Measurements from ENCODE around the gene COA1. TPM values are rescaled to one million over a fixed set of nuclear protein-coding genes. Genes with fewer than 3 reads are reported as not detected.
A peak's percentile ranks its signal among the peaks of the same experiment; 100 is the strongest.
"Not testable (repeated sequence)": the region's sequence is repeated elsewhere in the genome, so short reads cannot be mapped to it uniquely, and the experiment has no call there.

The COA1 gene
- total RNA-seq, 1 experiment from 2014 or later = 85.4 TPM

DNA sequence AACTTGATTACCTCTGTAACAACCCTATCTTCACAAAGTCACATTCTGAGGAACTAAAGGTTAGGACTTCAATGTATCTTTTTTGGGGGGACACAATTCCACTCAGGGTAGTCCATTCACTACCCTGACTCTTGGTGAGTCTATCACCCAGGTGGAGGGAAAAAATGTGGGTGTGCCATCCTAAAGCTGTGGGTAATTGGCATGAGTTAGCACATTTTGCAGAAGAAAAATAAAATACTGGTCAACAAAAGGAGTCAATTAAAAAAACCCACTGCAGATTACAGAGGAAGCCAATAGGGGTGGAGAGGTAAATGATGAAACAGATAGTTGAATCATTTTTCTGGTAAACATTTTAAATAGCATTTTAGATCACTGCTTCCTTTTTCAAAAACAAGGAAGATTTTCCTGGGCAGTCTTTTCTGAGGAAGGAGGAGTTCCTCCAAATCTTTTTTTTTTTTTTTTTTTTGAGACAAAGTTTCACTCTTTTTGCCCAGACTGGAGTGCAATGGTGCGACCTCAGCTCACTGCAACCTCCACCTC lies 24.0 kb upstream of the COA1 start:
- Histone ChIP-seq H3K36me3 (no peaks in the 10 kb centered on the region), H3K9me3 (replicated peaks) (no peaks in the 10 kb centered on the region), H3K4me1 (replicated peaks) (peaks cover 12% of the 10 kb centered on the region), H3K27me3 (replicated peaks) (peaks cover 3% of the 10 kb centered on the region; the same call in 1 of the 2 replicates), H3K4me3 (no peak overlapping the region), H3K27ac (no peak overlapping the region)
- DNase-seq (ENCODE audit: low read depth in 1 of 2, low spot score in 2 of 2) = no peak

DNA sequence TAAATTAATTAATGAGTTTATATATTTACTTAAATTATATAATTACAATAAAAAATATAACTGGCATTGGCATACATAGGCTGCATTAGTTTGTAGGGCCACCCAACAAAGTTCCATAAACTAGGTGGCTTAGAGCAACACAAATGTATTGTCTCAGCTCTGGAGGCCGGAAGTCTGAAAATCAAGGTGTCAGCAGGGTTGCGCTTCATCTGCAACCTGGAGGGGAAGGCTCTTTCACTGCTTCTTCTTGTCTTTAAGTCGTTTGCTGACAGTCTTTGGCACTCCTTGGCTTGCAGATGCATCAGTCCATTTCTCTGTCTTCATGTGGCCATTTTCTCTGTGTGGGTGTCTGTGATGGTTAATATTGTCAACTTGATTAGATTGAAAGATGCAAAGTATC lies 23.1 kb upstream of the COA1 start:
- Histone ChIP-seq H3K9me3 (replicated peaks) (no peaks in the 10 kb centered on the region), H3K4me3 (no peak overlapping the region), H3K27ac (no peak overlapping the region), H3K36me3 (no peaks in the 10 kb centered on the region), H3K27me3 (replicated peaks) (peaks cover 3% of the 10 kb centered on the region; the same call in 1 of the 2 replicates), H3K4me1 (replicated peaks) (peaks cover 9% of the 10 kb centered on the region)
- no peak for DNase-seq (ENCODE audit: low read depth in 1 of 2, low spot score in 2 of 2)

DNA sequence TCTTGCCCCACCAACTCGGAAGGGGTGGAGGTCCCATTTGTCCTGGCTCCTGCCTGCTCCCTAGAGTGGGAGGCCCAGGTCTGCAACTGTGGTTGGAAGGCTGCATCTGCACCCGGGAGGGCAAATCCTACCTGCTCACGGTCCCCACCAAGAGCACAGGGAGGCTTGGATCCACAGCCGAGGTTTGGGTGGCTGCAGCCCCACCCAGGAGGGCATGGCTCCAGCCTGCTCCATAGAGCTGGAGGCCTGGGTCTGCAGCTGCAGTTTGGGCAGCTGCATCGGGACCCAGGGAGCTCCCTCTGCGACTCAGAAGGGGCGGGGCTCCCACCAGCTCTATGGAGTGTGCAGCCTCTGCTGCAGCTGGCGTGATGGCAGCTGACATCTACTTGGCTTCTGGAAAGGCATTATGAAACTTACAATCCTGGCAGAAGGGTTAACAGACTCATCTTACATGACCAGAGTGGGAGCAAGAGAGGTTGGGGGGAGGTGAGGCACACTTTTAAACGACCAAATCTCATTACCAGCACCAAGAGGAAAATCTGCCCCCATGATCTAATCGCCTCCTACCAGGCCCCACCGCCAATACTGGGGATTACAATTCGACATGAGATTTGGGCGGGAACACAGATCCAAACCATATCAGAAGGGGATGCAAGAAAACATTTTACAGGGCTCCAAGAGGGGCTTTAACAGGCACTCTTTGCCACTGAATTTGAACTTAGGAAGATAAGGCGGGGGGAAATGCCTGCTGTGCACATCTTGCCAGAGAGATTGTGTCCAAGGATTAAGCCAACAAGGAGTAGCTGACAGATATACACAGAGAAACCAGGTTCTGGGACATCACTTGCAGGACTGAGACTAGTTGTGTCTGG lies 20.9 kb upstream of the COA1 start:
- no peaks in the 10 kb centered on the region for H3K36me3 ChIP-seq
- H3K4me1 ChIP-seq (replicated peaks) = no peaks in the 10 kb centered on the region
- DNase-seq (ENCODE audit: low read depth in 1 of 2, low spot score in 2 of 2) = no peak
- peaks cover 3% of the 10 kb centered on the region; the same call in 1 of the 2 replicates for H3K27me3 ChIP-seq (replicated peaks)
- H3K27ac ChIP-seq = no peak overlapping the region
- H3K4me3 ChIP-seq = no peak overlapping the region
- no peaks in the 10 kb centered on the region for H3K9me3 ChIP-seq (replicated peaks)

DNA sequence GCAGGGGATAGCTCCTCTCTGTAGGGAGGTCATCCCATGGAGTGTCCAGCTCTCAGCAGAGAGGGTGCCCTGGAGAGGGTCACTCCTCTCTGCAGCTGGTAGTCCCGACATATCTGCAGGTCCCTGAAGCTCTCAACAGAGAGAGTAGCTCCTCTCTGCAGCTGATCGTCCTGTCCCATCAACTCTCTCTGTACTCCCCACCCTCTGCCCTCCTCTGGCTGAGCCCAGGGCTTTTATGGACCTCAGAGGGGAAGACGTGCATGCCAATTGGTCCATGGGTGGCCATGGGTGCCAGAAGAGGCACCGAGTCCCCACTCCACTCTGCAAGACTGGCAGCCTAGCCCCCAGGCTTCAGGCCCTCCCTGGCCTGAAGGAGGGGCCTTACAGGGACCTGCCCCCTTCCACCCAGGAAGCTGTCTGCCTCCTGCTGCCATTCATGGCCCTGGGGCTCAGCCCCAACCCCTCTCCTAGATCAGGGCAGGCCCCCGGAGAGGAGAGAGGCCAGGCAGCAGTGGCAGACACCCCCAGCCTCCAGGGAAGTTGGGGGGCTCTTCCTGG lies 20.1 kb upstream of the COA1 start:
- Histone ChIP-seq H3K9me3 (replicated peaks) (no peaks in the 10 kb centered on the region), H3K27me3 (replicated peaks) (peaks cover 3% of the 10 kb centered on the region; the same call in 1 of the 2 replicates), H3K27ac (no peak overlapping the region), H3K4me3 (no peak overlapping the region), H3K4me1 (replicated peaks) (no peaks in the 10 kb centered on the region), H3K36me3 (no peaks in the 10 kb centered on the region)
- no peak for DNase-seq (ENCODE audit: low read depth in 1 of 2, low spot score in 2 of 2)

DNA sequence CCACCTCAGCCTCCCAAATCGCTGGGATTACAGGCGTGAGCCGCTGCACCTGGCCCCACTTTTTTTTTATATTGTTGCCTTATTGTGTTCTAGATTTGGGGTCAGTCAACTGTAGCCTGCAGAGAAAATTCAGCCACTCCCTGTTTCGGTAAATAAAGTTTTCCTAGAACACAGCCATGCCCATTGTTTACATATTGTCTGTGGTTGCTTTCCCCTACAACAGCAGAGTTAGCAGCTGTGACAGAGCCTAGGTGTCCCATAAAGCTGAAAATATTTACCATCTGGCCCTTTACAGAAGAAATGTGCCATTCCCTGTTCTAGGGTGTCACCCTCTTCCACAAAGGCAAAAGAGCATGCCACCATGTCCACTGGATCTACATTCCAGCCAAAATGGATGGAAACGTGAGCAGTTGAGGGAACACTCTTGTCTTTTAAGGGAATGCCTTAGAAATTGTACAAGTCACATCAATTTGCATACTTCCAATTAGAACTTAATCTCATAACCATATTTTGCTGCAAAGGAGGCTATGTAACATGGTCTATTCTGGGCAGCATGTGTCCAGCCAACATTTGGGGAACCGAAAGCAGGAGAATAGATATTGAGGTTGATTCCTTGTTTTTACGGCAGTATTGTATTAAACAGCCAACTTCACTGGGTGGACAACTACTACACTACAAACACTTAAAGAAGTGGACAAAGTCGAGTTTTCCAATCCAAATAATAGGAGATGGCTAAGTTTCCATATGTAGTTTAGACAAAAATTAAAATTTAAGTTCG lies 18.2 kb upstream of the COA1 start:
- no peaks in the 10 kb centered on the region for H3K9me3 ChIP-seq (replicated peaks)
- H3K27me3 ChIP-seq (replicated peaks) = peaks cover 3% of the 10 kb centered on the region; the same call in 1 of the 2 replicates
- H3K36me3 ChIP-seq = no peaks in the 10 kb centered on the region
- H3K4me1 ChIP-seq (replicated peaks) = no peaks in the 10 kb centered on the region
- H3K4me3 ChIP-seq = no peak overlapping the region
- DNase-seq (ENCODE audit: low read depth in 1 of 2, low spot score in 2 of 2) = no peak
- H3K27ac ChIP-seq = no peak overlapping the region

DNA sequence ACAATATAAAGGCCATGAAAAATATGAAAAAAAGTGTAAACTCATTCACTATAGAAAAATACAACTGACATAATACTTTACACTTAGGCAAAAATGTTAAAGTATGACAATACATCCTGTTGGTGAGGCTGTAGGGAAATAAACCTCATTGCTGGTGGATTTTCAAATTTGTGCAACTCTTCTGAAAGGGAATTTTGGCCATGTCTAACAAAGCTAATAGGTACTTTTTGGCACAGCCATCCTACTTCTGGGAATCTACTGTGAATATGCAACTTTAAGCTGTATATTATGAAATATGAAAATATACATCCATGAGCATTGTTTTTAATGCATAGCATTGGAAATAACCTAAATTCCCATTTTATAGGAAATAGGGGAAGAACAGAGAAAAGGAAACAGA lies 13.4 kb upstream of the COA1 start:
- DNase-seq (ENCODE audit: low read depth in 1 of 2, low spot score in 2 of 2) = no peak
- no peaks in the 10 kb centered on the region for H3K9me3 ChIP-seq (replicated peaks)
- no peak overlapping the region for H3K4me3 ChIP-seq
- no peaks in the 10 kb centered on the region for H3K36me3 ChIP-seq
- no peak overlapping the region for H3K27ac ChIP-seq
- no peaks in the 10 kb centered on the region for H3K4me1 ChIP-seq (replicated peaks)
- H3K27me3 ChIP-seq (replicated peaks) = no peaks in the 10 kb centered on the region

DNA sequence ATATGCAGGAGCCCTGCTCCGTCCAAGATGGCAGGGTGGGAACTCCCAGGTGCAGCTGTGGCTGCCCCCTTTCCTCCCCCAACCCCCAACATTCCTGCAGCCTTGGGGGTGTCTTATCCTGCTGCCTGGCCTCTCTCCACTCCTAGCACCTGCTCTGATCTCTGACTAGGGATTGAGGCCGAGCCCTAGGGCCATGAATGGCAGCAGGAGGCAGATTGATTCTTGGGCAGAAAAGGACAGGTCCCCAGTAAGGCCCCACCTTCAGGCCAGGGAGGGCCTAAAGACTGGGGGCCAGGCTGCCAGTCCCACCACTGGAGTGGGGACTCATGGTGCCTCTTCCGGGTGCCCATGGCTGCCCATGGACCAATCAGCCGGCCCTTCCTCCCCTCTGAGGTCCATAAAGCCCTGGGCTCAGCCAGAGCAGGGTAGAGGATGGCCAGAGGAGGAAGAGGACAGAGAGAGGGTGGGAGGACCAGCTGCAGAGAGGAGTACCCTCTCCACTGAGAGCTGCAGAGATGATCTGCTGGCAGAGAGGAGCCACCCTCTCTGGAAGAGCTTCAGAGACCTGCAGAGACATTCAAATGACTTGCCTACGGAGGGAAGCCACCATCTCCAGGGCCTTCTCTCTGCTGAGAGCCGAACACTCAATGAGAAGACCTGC lies 8.3 kb upstream of the COA1 start:
- H3K27ac ChIP-seq = no peak overlapping the region
- no peak overlapping the region for H3K4me3 ChIP-seq
- DNase-seq (ENCODE audit: low read depth in 1 of 2, low spot score in 2 of 2) = no peak

DNA sequence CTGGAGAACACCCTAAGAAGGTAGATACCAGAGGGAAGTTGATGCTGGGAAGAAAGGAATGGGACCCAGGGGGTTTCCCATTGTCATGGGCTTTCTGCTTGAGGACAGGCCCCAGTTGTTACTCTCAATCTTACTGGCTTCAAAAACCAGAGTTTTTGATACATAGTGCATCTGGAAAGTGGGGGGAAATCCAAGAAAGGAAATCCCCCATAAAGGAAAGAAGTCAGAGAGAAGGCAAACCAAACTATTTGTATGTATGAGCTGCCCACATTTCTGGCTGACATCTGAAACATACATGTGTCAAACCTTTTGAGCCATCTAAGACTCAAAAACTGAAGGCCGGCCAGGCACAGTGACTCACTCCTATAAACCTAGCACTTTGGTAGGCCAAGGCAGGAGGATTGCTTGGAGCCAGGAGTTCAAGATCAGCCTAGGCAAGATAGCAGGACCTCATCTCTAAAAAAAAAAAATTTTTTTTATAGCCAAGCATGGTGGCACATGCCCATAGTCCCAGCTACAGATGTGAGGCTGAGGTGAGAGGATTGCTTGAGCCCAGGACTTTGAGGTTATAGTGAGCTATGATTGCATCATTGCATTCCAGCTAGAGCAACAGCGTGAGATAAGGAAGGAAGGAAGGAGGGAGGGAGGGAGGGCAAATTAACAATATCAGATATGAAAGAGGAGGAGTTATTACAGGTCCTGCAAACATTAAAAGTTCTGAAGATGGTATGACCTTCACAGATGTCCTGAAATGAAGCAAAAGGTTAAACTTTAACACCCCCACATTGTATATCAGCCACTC lies 6.7 kb upstream of the COA1 start:
- H3K9me3 ChIP-seq (replicated peaks) = no peaks in the 10 kb centered on the region
- H3K27ac ChIP-seq = no peak overlapping the region
- H3K4me3 ChIP-seq = no peak overlapping the region
- DNase-seq (ENCODE audit: low read depth in 1 of 2, low spot score in 2 of 2) = no peak
- H3K36me3 ChIP-seq = no peaks in the 10 kb centered on the region
- no peaks in the 10 kb centered on the region for H3K4me1 ChIP-seq (replicated peaks)
- no peaks in the 10 kb centered on the region for H3K27me3 ChIP-seq (replicated peaks)

More for the DNA sequence above, 8.3 kb upstream of the COA1 start:
- Histone ChIP-seq H3K27me3 (replicated peaks) (no peaks in the 10 kb centered on the region), H3K9me3 (replicated peaks) (no peaks in the 10 kb centered on the region), H3K4me1 (replicated peaks) (no peaks in the 10 kb centered on the region), H3K36me3 (no peaks in the 10 kb centered on the region)

DNA sequence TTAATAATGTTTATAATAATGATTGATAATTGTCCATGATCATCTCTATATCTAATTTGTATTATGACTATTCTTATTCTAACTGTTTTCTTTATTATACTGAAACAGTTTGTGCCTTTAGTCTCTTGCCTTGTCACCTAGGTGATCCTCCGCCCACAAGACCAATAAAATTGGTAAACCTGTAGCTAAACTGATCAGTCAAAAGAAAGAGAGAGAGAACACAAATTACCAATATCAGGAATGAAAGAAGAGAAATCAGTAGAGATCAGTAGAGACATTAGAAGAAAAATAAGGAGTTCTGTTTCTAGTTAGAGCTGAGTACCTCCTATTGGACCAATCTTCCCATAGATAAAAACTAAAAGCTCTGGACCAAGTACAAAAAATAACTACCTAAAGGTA lies 6.1 kb upstream of the COA1 start:
- DNase-seq (ENCODE audit: low read depth in 1 of 2, low spot score in 2 of 2) = no peak
- H3K4me3 ChIP-seq = no peak overlapping the region
- H3K4me1 ChIP-seq (replicated peaks) = no peaks in the 10 kb centered on the region; the same call in 1 of the 2 replicates
- H3K27me3 ChIP-seq (replicated peaks) = no peaks in the 10 kb centered on the region
- no peaks in the 10 kb centered on the region for H3K9me3 ChIP-seq (replicated peaks)
- H3K27ac ChIP-seq = no peak overlapping the region
- no peaks in the 10 kb centered on the region for H3K36me3 ChIP-seq

DNA sequence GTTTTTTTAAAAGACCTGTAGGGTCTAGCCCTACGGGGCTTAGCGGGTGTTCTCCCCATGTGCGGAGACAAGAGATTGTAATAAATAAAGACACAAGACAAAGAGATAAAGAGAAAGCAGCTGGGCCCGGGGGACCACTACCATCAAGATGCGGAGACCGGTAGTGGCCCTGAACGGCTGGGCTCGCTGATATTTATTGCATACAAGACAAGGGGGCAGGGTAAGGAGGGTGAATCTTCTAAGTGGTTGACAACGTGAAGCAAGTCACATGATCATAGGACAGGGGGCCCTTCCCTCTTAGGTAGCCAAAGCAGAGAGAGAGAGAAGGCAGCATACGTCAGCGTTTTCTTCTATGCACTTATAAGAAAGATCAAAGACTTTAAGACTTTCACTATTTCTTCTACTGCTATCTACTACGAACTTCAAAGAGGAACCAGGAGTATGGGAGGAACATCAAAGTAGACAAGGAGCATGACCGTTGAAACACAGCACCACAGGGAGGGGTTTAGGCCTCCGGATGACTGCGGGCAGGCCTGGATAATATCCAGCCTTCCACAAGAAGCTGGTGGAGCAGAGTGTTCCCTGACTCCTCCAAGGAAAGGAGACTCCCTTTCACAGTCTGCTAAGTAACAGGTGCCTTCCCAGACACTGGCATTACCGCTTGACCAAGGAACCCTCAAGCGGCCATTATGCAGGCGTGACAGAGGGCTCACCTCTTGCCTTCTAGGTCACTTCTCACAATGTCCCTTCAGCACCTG lies 5.4 kb upstream of the COA1 start:
- H3K36me3 ChIP-seq; DNase-seq (ENCODE audit: low read depth in 1 of 2, low spot score in 2 of 2); H3K9me3 ChIP-seq (replicated peaks); H3K27ac ChIP-seq; H3K27me3 ChIP-seq (replicated peaks); H3K4me3 ChIP-seq; H3K4me1 ChIP-seq (replicated peaks): not testable (repeated sequence)

DNA sequence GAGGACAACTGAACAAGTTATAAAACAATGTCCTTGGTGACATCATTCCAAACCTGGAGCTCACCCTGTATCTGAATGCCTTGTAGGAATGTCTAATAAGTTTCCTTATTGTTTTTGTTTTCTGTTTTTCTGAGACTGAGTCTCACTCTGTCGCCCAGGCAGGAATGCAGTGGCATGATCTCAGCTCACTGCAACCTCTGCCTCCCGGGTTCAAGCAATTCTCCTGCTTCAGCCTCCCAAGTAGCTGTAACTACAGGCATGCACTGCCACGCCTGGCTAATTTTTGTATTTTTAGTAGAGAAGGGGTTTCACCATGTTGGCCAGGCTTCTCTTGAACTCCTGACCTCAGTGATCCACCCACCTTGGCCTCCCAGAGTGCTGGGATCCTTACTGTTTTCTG lies 2.2 kb upstream of the COA1 start:
- DNase-seq (ENCODE audit: low read depth in 1 of 2, low spot score in 2 of 2); H3K9me3 ChIP-seq (replicated peaks); H3K27me3 ChIP-seq (replicated peaks): not testable (repeated sequence)

DNA sequence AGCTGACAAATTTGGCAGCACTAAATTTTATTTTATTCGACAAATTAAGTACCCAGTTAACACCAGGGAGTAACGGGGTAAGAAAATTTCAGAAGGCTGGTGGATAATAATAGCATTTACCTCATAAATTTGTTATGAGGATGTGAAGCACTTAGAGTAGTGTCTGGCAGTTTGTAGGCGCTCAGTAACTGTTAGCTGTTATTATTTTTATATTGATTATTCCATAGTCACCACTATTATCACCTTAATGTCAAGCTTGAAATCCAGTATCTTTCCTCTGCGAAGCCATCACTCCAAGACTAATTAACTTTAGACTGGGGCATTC lies 563 bp upstream of the COA1 start:
- peaks cover 35% of the 10 kb centered on the region for H3K4me1 ChIP-seq (replicated peaks)
- H3K27ac ChIP-seq = 0 out of 2 replicates have a peak overlapping the region, but pooled peaks have one; percentile 20
- no peaks in the 10 kb centered on the region for H3K9me3 ChIP-seq (replicated peaks)
- no peak for DNase-seq (ENCODE audit: low read depth in 1 of 2, low spot score in 2 of 2)
- no peaks in the 10 kb centered on the region; the same call in 1 of the 2 replicates for H3K27me3 ChIP-seq (replicated peaks)
- peaks cover 10% of the 10 kb centered on the region; the same call in 1 of the 2 replicates for H3K36me3 ChIP-seq
- H3K4me3 ChIP-seq = peak overlapping the region; percentile 71

More for the DNA sequence above, 2.2 kb upstream of the COA1 start:
- not testable (repeated sequence) for H3K4me3 ChIP-seq, H3K36me3 ChIP-seq, H3K27ac ChIP-seq
- H3K4me1 ChIP-seq (replicated peaks) = peaks cover 23% of the 10 kb centered on the region

Measured in SJSA1 (cell line).